KMS-11 (cell line): ENCODE results near the gene LAMTOR1.
A peak's percentile ranks its signal among the peaks of the same experiment; 100 is the strongest.
"Not testable (repeated sequence)": the region's sequence is repeated elsewhere in the genome, so short reads cannot be mapped to it uniquely, and the experiment has no call there.

Experiments used
- H2AFZ ChIP-seq: fragments of 200-600 bp; sonication (generic); 2 replicates; pipeline ENCODE4 v1.6.1; 2016; ENCODE audit warnings: antibody characterized with exemption, mixed run types, low read depth
- H3K27ac ChIP-seq: fragments of 200-600 bp; sonication (generic); 2 replicates; pipeline ENCODE4 v1.6.1; 2016; ENCODE audit warnings: mild to moderate bottlenecking, mixed run types
- H3K27me3 ChIP-seq: fragments of 200-600 bp; sonication (generic); 2 replicates; pipeline ENCODE4 v1.6.1; 2017; ENCODE audit warnings: mild to moderate bottlenecking, low read depth, mixed run types, moderate library complexity; ENCODE audit not compliant: insufficient read depth
- H3K36me3 ChIP-seq: fragments of 200-600 bp; sonication (generic); 2 replicates; pipeline ENCODE4 v1.6.1; 2017; ENCODE audit warnings: mild to moderate bottlenecking, mixed run types; ENCODE audit not compliant: insufficient read depth
- H3K4me1 ChIP-seq: fragments of 200-600 bp; sonication (generic); 2 replicates; pipeline ENCODE4 v1.6.1; 2016; ENCODE audit warnings: mild to moderate bottlenecking, low read depth, mixed run types; ENCODE audit not compliant: poor library complexity, severe bottlenecking
- H3K4me2 ChIP-seq: fragments of 200-600 bp; sonication (generic); 2 replicates; pipeline ENCODE4 v1.7.0; 2016; ENCODE audit warnings: mild to moderate bottlenecking, mixed run types
- H3K4me3 ChIP-seq: fragments of 200-600 bp; sonication (generic); IDR thresholded peaks from 2 replicates; pipeline ENCODE4 v1.6.1; 2017; ENCODE audit warnings: low read depth, low read length, mixed read lengths; ENCODE audit not compliant: insufficient read depth
- H3K79me2 ChIP-seq: fragments of 200-600 bp; sonication (generic); 2 replicates; pipeline ENCODE4 v1.6.1; 2016; ENCODE audit warnings: low read depth, mixed run types; ENCODE audit not compliant: insufficient read depth
- H3K9ac ChIP-seq: fragments of 200-600 bp; sonication (generic); 2 replicates; pipeline ENCODE4 v1.6.1; 2016; ENCODE audit warnings: mild to moderate bottlenecking, mixed run types
- H4K20me1 ChIP-seq: fragments of 200-600 bp; sonication (generic); 2 replicates; pipeline ENCODE4 v1.6.1; 2016; ENCODE audit warnings: mild to moderate bottlenecking, mixed run types; ENCODE audit not compliant: insufficient read depth
- TF ChIP-seq, protein P1 (sequence below): fragments of 200-600 bp; sonication (generic); conservative IDR thresholded peaks from 2 replicates; pipeline ENCODE4 v1.6.1; 2017; ENCODE audit warnings: low read depth, mild to moderate bottlenecking, antibody characterized with exemption, low read length, moderate library complexity, mixed read lengths

LAMTOR1 gene

DNA sequence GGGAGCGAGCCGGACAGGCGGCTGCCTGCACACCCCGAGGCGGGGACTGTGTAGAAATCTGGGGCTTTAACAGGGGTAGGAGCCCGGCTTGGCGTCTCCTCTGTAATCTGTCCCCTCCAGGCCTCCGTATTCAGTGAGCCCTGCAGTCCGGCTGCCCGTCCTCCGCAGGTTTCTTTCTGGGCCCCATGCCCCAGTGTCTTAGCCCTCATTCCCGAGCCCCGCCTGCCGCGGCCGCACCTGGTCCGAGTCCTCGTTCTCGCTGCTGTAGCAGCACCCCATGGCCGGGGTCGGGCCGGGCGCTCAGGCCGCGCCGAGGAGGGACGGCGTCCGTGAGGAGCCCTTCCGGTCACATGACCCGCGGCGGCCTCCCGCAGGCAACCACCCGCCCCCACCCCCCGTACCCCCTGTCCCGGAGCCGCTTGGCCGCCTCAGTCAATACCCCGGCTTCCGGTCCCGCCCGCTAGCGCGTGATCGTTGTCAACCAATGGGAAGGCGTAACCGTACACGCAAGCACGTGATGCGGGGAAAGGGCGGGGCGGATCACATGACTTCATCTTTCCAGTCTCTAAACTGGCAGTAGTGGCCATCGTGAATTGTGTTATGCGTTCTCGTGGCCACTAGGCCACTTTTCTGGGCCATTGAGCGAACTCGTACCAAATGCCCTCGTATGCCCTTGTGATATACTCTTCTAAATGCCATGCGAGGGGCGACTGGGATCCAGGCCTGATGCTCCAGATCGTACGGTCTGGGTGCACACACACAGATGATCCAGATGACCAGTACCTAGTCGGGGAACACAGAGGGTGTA, at the start of gene LAMTOR1:
Gene LAMTOR1 (minus strand): TSS at position 352 of the 808 bp plus-strand sequence. CDS start 73 bp downstream, at position 279.
- peak within 1 kb of the TSS; percentile 93 for H3K9ac ChIP-seq
- H3K4me3 ChIP-seq, result peak within 1 kb of the TSS; percentile 31
- TF ChIP-seq, protein P1, sequence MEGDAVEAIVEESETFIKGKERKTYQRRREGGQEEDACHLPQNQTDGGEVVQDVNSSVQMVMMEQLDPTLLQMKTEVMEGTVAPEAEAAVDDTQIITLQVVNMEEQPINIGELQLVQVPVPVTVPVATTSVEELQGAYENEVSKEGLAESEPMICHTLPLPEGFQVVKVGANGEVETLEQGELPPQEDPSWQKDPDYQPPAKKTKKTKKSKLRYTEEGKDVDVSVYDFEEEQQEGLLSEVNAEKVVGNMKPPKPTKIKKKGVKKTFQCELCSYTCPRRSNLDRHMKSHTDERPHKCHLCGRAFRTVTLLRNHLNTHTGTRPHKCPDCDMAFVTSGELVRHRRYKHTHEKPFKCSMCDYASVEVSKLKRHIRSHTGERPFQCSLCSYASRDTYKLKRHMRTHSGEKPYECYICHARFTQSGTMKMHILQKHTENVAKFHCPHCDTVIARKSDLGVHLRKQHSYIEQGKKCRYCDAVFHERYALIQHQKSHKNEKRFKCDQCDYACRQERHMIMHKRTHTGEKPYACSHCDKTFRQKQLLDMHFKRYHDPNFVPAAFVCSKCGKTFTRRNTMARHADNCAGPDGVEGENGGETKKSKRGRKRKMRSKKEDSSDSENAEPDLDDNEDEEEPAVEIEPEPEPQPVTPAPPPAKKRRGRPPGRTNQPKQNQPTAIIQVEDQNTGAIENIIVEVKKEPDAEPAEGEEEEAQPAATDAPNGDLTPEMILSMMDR, result peak; percentile 64
- H3K4me1 ChIP-seq, result peaks cover 11% of the 10 kb centered on the region
- no peaks in the 10 kb centered on the region for H3K27me3 ChIP-seq
- H3K36me3 ChIP-seq, result no peaks in the 10 kb centered on the region
- peaks cover 28% of the 10 kb centered on the region; the same call in 1 of the 2 replicates for H3K79me2 ChIP-seq
- no peaks in the 10 kb centered on the region for H4K20me1 ChIP-seq
- peak within 1 kb of the TSS; percentile 82 for H3K27ac ChIP-seq
- peak within 1 kb of the TSS; percentile 78 for H2AFZ ChIP-seq
- H3K4me2 ChIP-seq, result peak within 1 kb of the TSS; percentile 70

DNA sequence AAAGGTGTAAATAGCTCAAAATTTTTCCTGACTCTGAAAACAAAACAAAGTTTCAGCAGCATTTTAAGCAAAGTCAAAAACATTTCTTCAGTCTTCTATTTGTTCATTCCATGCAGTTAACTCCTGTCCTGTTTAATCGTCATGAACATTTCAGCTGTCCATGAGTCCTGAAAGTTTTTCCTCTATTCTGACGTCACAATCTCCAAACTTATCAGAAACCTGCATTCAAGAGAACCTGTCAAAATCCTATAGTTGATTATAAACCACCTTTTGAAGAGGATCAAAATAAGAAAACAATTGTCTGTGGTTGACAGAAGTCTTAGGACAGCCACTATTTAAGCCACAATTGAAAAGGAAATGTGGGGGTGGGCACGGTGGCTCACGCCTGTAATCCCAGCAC, 47.8 kb upstream of the LAMTOR1 start:
- Histone ChIP-seq H3K27ac (no peak overlapping the region), H3K36me3 (no peaks in the 10 kb centered on the region), H4K20me1 (no peaks in the 10 kb centered on the region), H3K4me1 (no peaks in the 10 kb centered on the region), H3K79me2 (no peaks in the 10 kb centered on the region), H3K4me3 (no peak overlapping the region), H2AFZ (no peak overlapping the region), H3K27me3 (no peaks in the 10 kb centered on the region), H3K4me2 (no peak overlapping the region), H3K9ac (no peak overlapping the region)
- TF ChIP-seq, protein P1, result no peak

DNA sequence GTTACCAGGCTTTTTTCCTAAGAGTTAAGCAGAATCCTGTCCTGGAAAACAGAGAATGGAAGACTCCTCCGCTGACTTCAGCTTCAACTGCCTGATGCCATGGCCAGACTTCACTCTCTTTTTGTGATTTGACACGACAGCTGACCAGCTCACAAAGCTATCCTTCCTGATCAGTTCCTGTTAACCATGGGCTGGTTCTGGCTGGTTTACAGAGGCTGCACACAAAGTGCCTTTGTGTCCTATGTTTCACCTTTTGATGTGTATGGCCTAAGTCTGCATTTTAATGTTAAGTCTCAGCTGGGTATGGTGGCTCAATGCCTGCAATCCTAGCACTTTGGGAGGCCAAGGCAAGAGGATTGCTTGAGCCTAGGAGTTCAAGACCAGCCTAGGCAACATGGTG, 43.5 kb upstream of the LAMTOR1 start:
- Histone ChIP-seq H2AFZ (no peak overlapping the region), H3K4me3 (no peak overlapping the region), H4K20me1 (no peaks in the 10 kb centered on the region), H3K4me2 (no peak overlapping the region), H3K36me3 (no peaks in the 10 kb centered on the region), H3K27ac (no peak overlapping the region), H3K27me3 (no peaks in the 10 kb centered on the region), H3K79me2 (no peaks in the 10 kb centered on the region), H3K9ac (no peak overlapping the region), H3K4me1 (peaks cover 4% of the 10 kb centered on the region)
- TF ChIP-seq, protein P1, result no peak

DNA sequence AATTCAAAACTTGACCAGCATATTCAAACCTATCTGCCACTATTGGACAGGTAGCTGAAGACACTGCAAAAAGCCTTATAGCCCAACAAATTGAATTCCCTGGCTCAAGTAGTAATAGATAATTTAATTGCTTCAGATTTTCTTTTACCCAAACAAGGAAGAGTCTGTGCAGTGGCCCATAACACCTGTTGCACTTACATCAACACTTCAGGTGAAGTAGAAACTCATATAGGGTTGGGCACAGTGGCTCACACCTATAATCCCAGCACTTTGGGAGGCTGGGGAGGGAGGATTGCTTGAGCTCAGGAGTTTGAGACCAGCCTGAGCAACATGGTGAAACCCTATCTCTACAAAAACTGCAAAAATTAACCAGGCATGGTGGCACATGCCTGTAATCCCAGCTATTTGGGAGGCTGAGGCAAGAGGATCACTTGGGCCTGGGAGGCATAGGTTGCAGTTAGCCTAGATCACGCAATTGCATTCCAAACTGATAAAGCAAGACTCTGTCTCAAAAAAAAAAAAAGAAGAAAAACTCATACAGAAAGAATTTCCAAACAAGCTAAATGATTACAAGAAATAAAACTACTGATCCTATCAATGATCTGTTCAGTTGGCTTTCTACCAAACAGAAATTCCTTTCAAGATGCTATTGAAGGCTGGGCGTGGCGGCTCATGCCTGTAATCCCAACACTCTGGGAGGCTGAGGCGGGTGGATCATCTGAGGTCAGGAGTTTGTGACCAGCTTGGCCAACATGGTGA, 41.9 kb upstream of the LAMTOR1 start:
- Histone ChIP-seq H3K4me1 (peaks cover 4% of the 10 kb centered on the region), H3K27ac (no peak overlapping the region), H3K4me2 (no peak overlapping the region), H3K9ac (no peak overlapping the region), H3K79me2 (no peaks in the 10 kb centered on the region), H3K36me3 (no peaks in the 10 kb centered on the region), H4K20me1 (no peaks in the 10 kb centered on the region), H3K27me3 (no peaks in the 10 kb centered on the region), H3K4me3 (no peak overlapping the region), H2AFZ (no peak overlapping the region)
- TF ChIP-seq, protein P1, result no peak

DNA sequence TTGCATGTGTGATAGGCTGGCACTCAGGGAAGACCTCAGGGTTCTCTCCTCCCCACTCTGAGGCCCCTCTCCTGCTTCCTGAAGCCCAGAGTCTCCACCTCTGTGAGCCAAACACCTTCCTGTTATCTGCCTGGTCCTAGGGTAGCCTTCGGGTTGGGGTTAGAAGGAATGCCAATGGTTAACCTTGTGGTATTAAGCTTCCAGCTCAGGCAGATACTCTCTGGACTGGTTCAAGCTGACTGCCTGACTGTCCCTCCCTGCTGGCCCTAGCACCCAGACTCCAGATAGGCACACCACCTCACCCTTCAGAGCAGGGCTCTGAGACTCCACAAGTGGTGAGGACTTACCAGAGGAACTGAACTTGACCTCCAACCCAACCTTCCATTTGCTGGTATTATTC, 39.4 kb upstream of the LAMTOR1 start:
- not testable (repeated sequence) for H3K4me2 ChIP-seq, H3K27ac ChIP-seq, H3K36me3 ChIP-seq, H2AFZ ChIP-seq, H3K4me1 ChIP-seq, H3K79me2 ChIP-seq, H3K9ac ChIP-seq, H3K27me3 ChIP-seq, H3K4me3 ChIP-seq, H4K20me1 ChIP-seq

DNA sequence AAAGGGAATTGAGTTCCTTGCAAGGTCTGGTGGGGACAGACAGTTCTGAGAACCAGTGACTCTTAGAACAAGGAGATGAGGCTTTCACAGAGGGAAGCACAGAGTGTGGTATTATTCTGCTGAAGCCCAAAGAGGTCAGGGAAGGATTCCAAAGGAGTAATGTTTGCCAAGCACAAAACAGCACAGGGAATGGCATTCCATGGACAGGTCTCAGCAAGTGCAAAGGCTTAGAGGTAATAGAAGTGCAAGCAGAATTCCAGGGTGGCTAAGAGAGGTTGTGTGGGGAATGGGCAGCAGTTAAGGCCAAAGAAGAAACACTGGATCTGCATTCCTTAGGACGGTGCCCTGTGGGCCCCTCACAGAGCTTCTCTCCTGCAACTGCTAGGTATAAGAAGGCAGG, 39.0 kb upstream of the LAMTOR1 start:
- H3K4me3 ChIP-seq, H4K20me1 ChIP-seq, H3K79me2 ChIP-seq, H2AFZ ChIP-seq, H3K4me2 ChIP-seq, H3K27ac ChIP-seq, H3K9ac ChIP-seq, H3K36me3 ChIP-seq, H3K27me3 ChIP-seq, H3K4me1 ChIP-seq: not testable (repeated sequence)
